Nephron (organoid): ENCODE measurements around the gene NLRP6.
A peak's percentile ranks its signal among the peaks of the same experiment; 100 is the strongest.
"Not testable (repeated sequence)": the region's sequence is repeated elsewhere in the genome, so short reads cannot be mapped to it uniquely, and the experiment has no call there.

ENCODE experiments used
- H3K27ac Mint-ChIP-seq, 3 experiments: 2 replicates each; pipeline ENCODE4 v1.8.0; 2020; ENCODE audit warnings: mixed read lengths in 3 of 3, mild to moderate bottlenecking in 2 of 3, moderate library complexity in 1 of 3
- H3K27me3 Mint-ChIP-seq: 2 replicates; pipeline ENCODE4 v1.8.0; 2021; ENCODE audit warnings: low read depth, mild to moderate bottlenecking, moderate library complexity, mixed read lengths
- H3K36me3 Mint-ChIP-seq: 2 replicates; pipeline ENCODE4 v1.8.0; 2020; ENCODE audit warnings: low read depth, mixed read lengths
- H3K4me1 Mint-ChIP-seq: 2 replicates; pipeline ENCODE4 v1.8.0; 2020; ENCODE audit warnings: mixed read lengths
- H3K4me3 Mint-ChIP-seq, 3 experiments: 2 replicates each; pipeline ENCODE4 v1.8.0; 2020; ENCODE audit warnings: mild to moderate bottlenecking in 3 of 3, mixed read lengths in 3 of 3, moderate library complexity in 2 of 3
- H3K9me3 Mint-ChIP-seq: 2 replicates; pipeline ENCODE4 v1.8.0; 2020; ENCODE audit warnings: mixed read lengths
- TF ChIP-seq, protein P1 (sequence below), 3 experiments: fragments of 200-600 bp; sonication (generic); IDR thresholded peaks; one replicate each; pipeline ENCODE4 v1.5.0; 2021; ENCODE audit warnings: antibody characterized with exemption in 3 of 3; ENCODE audit not compliant: unreplicated experiment in 3 of 3

NLRP6 gene

DNA sequence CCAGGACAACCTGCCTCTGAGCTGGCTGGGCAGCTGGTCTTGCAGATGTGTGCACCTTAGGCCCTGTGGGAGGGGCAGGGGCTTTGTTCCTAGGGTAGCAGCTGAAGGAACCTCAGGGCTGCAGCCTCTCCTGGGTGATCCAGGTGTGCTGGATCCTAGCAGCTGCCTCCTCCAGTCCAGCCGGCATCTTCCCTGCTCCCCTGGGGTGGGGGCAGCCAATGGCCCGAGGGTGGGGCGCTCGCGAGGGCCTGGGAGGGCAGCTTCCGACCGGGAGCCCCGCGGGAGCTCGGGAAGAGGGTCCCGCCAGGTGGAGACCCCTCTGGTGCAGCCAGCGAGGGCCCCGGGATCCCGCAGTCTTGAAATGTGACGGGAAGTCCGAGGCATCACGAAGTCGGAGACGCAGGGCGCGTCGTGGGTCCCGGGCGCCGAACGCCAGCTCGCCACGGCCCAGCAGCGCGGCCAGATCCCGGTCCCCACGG is 37.3 kb downstream of the NLRP6 start:
- no peaks in the 10 kb centered on the region for H3K36me3 Mint-ChIP-seq
- no peaks in the 10 kb centered on the region for H3K9me3 Mint-ChIP-seq
- peaks cover 50% of the 10 kb centered on the region for H3K4me1 Mint-ChIP-seq
- peak overlapping the region; percentile 27 to 93 (median 52) for H3K27ac Mint-ChIP-seq
- TF ChIP-seq, protein P1, sequence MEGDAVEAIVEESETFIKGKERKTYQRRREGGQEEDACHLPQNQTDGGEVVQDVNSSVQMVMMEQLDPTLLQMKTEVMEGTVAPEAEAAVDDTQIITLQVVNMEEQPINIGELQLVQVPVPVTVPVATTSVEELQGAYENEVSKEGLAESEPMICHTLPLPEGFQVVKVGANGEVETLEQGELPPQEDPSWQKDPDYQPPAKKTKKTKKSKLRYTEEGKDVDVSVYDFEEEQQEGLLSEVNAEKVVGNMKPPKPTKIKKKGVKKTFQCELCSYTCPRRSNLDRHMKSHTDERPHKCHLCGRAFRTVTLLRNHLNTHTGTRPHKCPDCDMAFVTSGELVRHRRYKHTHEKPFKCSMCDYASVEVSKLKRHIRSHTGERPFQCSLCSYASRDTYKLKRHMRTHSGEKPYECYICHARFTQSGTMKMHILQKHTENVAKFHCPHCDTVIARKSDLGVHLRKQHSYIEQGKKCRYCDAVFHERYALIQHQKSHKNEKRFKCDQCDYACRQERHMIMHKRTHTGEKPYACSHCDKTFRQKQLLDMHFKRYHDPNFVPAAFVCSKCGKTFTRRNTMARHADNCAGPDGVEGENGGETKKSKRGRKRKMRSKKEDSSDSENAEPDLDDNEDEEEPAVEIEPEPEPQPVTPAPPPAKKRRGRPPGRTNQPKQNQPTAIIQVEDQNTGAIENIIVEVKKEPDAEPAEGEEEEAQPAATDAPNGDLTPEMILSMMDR (IDR thresholded peaks at IDR 0.05; ENCODE audit: unreplicated experiment in 3 of 3), result no peak
- H3K4me3 Mint-ChIP-seq, result peak overlapping the region; percentile 82 to 90 (median 89)
- H3K27me3 Mint-ChIP-seq, result peaks cover 23% of the 10 kb centered on the region

DNA sequence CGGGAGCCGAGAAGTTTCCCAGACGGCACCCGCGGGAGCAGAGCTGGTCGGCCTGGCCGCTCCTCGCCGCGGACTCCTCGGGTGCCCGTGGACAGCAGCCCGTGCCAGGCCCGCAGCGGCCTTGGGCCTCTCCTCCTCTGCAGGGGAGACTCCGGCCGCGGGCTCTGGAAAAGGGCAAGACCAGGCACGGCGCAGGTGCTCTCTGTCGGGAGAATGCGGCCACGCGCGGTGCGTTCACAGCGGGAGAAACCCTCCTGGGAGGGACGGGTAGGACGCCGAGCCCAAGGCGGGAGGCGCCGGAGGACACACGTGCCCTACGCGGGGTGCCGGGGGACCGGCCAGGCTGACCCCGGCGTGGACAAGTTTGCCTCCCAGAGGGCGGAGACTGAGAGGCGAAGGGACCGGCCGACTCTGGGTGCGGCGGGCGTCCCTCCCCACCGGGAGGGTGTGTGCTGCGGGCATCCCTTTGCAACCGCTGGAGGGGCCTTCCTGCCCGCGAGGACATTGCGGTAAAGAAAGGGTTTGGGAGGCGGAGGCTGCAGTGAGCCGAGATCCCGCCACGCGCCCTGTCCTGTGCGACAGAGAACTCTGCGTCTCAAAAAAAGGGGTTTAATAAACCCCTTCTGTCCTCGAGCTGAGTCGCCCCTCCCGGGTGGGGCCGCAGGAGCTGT is 38.0 kb downstream of the NLRP6 start:
- peak overlapping the region; percentile 70 to 88 (median 75) for H3K27ac Mint-ChIP-seq
- peaks cover 55% of the 10 kb centered on the region for H3K4me1 Mint-ChIP-seq
- H3K27me3 Mint-ChIP-seq, result peaks cover 23% of the 10 kb centered on the region
- peak overlapping the region; percentile 75 to 80 (median 78) for H3K4me3 Mint-ChIP-seq
- no peaks in the 10 kb centered on the region for H3K9me3 Mint-ChIP-seq
- TF ChIP-seq, protein P1 (IDR thresholded peaks at IDR 0.05; ENCODE audit: unreplicated experiment in 3 of 3), result no peak
- no peaks in the 10 kb centered on the region for H3K36me3 Mint-ChIP-seq

DNA sequence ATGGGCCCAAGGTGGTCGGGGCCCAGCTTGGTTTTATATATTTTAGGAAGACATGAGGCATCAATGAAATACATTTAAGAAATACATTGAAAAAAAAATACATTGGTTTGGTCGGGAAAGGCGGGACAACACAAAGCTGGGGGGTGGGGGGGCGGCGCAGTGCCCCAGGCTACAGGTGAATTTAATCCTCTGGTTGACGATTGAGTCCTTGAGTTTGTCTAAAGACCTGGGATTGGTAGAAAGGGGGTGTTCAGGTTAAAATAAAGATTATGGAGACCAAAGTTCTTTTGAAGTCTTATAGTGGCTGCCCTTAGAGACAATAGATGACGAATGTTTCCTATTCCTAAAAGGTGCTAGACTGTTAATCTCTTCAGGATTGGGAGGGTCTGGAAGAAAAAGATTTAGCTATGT is 38.7 kb downstream of the NLRP6 start:
- TF ChIP-seq, protein P1 (IDR thresholded peaks at IDR 0.05; ENCODE audit: unreplicated experiment in 3 of 3), result no peak
- Mint-ChIP-seq H3K27me3 (peaks cover 23% of the 10 kb centered on the region), H3K4me3 (peak overlapping the region; percentile 75 to 80 (median 78)), H3K4me1 (peaks cover 52% of the 10 kb centered on the region), H3K27ac (peak overlapping the region; percentile 70 to 88 (median 75)), H3K9me3 (no peaks in the 10 kb centered on the region), H3K36me3 (no peaks in the 10 kb centered on the region)

DNA sequence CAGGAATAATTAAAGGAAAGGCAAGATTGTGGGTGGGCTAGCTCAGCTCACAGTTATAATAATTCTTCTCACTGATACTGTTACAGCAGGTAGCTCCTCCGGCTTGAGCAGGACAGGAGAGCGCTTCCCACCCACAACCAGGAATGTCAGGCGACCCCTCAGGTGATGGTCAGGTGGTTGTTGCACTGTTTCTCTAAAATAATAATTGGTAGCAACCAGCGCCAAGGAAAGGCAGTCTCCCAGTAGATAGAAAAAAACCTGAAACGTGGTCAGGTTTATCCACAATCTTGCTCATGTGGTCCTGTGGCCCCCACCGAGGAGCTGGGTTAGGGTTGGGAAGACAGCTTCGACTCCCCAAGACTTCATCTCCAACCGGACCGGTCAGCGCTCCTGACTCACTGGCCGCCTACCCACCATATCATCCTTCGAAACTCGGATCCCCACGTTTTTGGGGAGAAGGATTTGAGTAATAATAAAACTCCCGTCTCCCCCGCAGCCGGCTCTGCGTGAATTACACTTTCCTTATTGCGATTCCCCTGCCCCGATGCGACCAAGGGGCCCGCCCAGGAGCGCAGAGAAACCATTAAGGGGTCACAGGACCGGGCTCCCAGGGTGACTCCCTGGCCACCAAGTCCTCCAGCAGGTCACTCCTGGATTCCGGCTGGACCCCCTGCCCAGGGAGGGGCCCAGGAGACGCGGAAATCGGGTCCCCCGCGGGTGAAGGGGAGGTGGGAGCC is 39.6 kb downstream of the NLRP6 start:
- Mint-ChIP-seq H3K27me3 (peaks cover 20% of the 10 kb centered on the region), H3K27ac (peak overlapping the region; percentile 70 to 88 (median 75)), H3K4me3 (peak overlapping the region; percentile 75 to 80 (median 78)), H3K4me1 (peaks cover 44% of the 10 kb centered on the region)
- H3K9me3 Mint-ChIP-seq, H3K36me3 Mint-ChIP-seq: not testable (repeated sequence)

DNA sequence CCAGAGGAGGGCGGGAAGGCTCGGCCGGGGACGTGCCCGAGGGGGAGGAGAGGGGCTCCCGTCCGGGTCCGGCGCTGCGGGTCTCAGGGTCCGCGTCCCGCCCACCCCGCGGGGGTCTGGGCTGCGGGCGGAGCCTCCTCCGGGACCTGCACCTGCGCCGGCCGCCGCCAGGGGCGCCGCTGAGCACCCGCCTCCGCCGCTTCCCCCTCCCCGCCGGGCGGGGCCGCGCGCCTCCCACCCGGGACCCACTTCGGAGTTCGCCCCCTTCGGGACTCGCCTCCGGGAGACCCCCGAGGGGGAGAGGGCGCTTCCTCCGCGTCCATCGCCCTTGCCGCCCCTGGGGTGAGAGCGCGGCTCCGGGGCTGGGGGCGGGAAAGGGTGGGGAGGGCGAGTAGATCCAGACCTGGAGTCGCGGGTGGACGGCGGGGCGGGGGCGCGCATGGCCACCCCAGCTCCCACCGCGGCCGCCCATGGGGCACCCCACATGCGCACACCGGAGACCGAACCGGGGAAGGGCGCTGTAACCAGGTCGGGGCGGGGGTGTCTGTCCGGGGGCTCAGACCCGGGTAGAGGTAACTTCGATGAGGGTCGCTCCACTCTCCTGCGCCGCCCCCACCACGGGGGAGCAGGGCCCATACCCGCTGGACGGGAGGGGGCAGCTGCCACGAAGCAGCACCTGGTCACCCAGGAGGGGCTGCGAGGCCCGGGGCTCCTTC is 40.4 kb downstream of the NLRP6 start:
- Mint-ChIP-seq H3K27me3 (peaks cover 20% of the 10 kb centered on the region), H3K4me1 (peaks cover 37% of the 10 kb centered on the region)
- not testable (repeated sequence) for H3K4me3 Mint-ChIP-seq, H3K27ac Mint-ChIP-seq, H3K36me3 Mint-ChIP-seq, H3K9me3 Mint-ChIP-seq

DNA sequence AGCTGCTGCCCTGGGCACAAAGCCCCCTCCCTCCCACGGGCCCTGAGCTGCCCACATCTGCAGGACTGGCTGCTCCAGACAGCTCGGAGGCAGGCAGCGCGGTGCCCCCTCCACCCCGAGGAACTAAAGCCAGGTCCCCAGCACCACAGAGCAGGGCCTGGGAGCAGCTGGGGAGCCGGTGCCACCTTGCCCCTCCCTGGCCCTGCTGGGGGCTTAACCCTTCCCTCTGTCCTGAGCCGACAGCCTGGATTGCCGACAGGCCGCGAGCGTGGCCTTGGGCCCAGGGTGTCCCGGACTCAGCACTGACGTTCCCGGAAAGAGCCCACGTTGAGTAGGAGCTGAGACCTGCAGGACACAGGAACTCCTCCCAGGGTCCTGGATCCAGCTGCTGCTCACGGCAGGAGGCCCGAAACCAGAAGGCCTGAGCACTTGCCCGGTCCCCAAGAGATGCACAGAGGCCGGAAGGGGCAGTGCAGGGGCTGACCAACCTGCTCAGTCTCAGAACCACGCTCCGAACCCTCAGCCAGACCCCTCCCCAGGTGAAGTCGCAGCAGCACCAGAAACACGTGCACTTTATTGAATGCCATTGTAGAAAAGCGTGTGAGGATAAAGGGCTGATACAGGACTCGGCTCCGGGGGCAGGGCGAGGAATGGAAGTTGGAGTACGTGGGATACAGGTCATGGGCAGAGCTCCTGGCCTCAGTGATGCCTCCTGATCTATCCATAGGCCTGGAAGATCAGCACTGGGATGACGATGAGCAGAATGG is 41.1 kb downstream of the NLRP6 start:
- Mint-ChIP-seq H3K4me3 (peak overlapping the region; percentile 92 to 94 (median 93)), H3K4me1 (peaks cover 34% of the 10 kb centered on the region)
- not testable (repeated sequence) for H3K9me3 Mint-ChIP-seq

DNA sequence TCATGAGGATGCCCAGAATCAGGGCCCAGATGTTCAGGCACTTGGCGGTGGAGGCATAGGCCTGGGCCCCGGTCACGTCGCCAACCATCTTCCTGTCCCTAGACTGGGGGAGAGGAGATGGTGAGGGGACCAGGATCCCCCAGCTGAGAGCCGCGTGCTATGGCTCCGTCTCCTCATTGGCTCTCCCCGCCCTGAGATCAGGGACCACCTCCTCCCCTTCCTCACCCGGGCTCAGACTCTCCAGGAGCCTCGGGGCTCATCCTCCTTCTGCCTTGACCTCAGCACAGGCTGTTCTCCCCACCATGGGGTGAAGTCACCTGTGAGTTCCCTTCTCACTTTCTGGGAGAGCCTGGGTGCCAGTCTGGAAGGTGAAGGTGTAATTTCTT is 41.7 kb downstream of the NLRP6 start:
- H3K27me3 Mint-ChIP-seq, result peaks cover 13% of the 10 kb centered on the region
- peak overlapping the region; percentile 92 to 94 (median 93) for H3K4me3 Mint-ChIP-seq
- H3K4me1 Mint-ChIP-seq, result peaks cover 36% of the 10 kb centered on the region
- H3K36me3 Mint-ChIP-seq, H3K9me3 Mint-ChIP-seq: not testable (repeated sequence)
- H3K27ac Mint-ChIP-seq, result peak overlapping the region; percentile 94 to 99 (median 99)

More for the DNA sequence above, 41.1 kb downstream of the NLRP6 start:
- not testable (repeated sequence) for H3K36me3 Mint-ChIP-seq
- Mint-ChIP-seq H3K27ac (peak overlapping the region; percentile 94 to 99 (median 99)), H3K27me3 (peaks cover 16% of the 10 kb centered on the region)
